ENCODE data around the gene DOCK10.

Gene DOCK10

DNA sequence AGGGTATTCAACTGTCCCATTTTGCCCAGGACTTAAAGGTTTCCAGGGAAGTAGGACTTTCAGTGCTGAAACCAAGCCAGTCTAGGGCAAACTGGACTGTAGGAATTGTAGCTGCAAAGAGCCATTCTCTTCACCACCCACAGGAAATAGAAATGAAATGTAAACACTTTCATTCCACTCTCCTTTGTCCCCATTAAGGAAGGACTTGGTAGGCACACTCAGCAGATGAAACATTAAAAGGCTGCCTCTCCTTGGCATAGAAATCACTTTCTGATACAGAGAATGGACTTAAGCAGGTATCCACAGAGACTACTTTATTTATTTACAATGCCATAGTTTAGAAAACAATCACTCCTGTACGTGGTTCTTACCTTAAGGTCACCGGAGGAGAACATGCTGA, 223.2 kb downstream of the DOCK10 start:
- no peak for DNase-seq (ENCODE audit: low read depth)
- H3K9ac ChIP-seq (ENCODE audit: low read length), result no peak overlapping the region
- no peaks in the 10 kb centered on the region for H3K27me3 ChIP-seq (replicated peaks; ENCODE audit: control insufficient read depth, insufficient read depth, low read length)
- peaks cover 25% of the 10 kb centered on the region for H3K4me1 ChIP-seq (ENCODE audit: control insufficient read depth, insufficient read depth, low read length)
- H3K9me3 ChIP-seq (ENCODE audit: control insufficient read depth, low read length), result no peaks in the 10 kb centered on the region
- peaks cover 9% of the 10 kb centered on the region for H3K36me3 ChIP-seq (ENCODE audit: control insufficient read depth, insufficient read depth, low read length, severe bottlenecking)
- H3K4me3 ChIP-seq (ENCODE audit: low read length), result no peak overlapping the region

DNA sequence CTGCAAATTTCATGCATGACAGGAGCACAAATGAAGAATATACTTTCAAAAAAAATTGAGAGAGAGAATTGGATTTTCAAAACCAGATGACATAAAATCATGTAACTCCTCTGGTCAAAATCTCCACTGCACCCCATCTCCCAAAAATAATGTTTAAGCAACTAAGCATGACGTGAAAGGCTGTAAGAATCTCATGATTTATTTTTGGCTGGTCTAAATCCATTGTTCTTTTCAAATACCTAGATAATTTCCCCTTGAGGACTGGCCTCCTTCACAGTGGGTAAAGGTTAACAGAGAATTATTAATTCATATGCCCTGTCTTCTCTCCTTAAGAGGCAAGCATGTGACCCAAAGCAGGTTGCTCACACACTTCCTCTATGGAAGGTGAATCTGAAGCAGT, 224.6 kb downstream of the DOCK10 start:
- peaks cover 25% of the 10 kb centered on the region for H3K4me1 ChIP-seq (ENCODE audit: control insufficient read depth, insufficient read depth, low read length)
- H3K4me3 ChIP-seq (ENCODE audit: low read length), result no peak overlapping the region
- no peak for DNase-seq (ENCODE audit: low read depth)
- no peaks in the 10 kb centered on the region for H3K27me3 ChIP-seq (replicated peaks; ENCODE audit: control insufficient read depth, insufficient read depth, low read length)
- peaks cover 9% of the 10 kb centered on the region for H3K36me3 ChIP-seq (ENCODE audit: control insufficient read depth, insufficient read depth, low read length, severe bottlenecking)
- H3K9me3 ChIP-seq (ENCODE audit: control insufficient read depth, low read length), result no peaks in the 10 kb centered on the region
- H3K9ac ChIP-seq (ENCODE audit: low read length), result no peak overlapping the region

DNA sequence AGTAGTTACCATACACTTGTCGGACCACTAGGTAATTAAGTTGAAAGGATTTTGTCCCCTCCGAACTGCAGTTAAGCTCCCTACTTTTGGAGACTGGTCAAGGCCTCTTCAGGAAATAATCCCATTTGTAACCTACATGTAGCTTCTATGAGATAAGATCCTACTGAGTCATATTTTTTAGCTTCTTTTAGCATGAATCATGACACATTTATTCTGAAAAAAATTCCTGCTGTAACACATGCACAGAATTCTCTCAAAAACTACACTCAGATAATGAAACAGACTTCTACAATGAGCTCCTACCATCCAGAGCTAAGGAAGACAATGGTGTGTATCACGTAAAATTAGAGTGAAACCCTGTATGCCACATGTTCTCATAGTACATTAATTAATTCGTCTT, 225.5 kb downstream of the DOCK10 start:
- H3K4me1 ChIP-seq (ENCODE audit: control insufficient read depth, insufficient read depth, low read length), result peaks cover 25% of the 10 kb centered on the region
- H3K27me3 ChIP-seq (replicated peaks; ENCODE audit: control insufficient read depth, insufficient read depth, low read length), result no peaks in the 10 kb centered on the region
- H3K9ac ChIP-seq (ENCODE audit: low read length), result no peak overlapping the region
- H3K4me3 ChIP-seq (ENCODE audit: low read length), result peak overlapping the region; percentile 27
- peaks cover 9% of the 10 kb centered on the region for H3K36me3 ChIP-seq (ENCODE audit: control insufficient read depth, insufficient read depth, low read length, severe bottlenecking)
- no peaks in the 10 kb centered on the region for H3K9me3 ChIP-seq (ENCODE audit: control insufficient read depth, low read length)
- DNase-seq (ENCODE audit: low read depth), result peak; percentile 80

DNA sequence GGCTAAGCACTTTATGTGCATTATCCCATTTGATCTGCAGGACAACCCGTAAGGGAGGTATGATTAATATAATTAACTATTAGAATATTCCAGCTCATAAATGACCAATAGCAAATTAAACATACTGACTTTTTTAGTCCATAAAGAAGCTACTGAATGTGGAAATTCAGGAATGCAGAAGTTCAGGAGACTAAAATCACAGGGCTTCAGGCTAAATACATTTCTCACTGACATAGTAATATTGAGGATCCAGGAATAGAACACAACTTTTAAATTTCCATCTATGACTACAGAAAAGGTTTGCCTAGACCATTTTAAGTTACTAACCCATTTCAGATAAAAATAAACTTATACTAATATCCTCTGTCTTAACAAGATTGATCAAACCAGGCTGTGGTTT, 228.7 kb downstream of the DOCK10 start:
- DNase-seq (ENCODE audit: low read depth), result no peak
- H3K9ac ChIP-seq (ENCODE audit: low read length), result no peak overlapping the region
- H3K36me3 ChIP-seq (ENCODE audit: control insufficient read depth, insufficient read depth, low read length, severe bottlenecking), result peaks cover 9% of the 10 kb centered on the region
- H3K4me3 ChIP-seq (ENCODE audit: low read length), result no peak overlapping the region
- H3K4me1 ChIP-seq (ENCODE audit: control insufficient read depth, insufficient read depth, low read length), result peaks cover 21% of the 10 kb centered on the region
- H3K9me3 ChIP-seq (ENCODE audit: control insufficient read depth, low read length), result no peaks in the 10 kb centered on the region
- H3K27me3 ChIP-seq (replicated peaks; ENCODE audit: control insufficient read depth, insufficient read depth, low read length), result no peaks in the 10 kb centered on the region

DNA sequence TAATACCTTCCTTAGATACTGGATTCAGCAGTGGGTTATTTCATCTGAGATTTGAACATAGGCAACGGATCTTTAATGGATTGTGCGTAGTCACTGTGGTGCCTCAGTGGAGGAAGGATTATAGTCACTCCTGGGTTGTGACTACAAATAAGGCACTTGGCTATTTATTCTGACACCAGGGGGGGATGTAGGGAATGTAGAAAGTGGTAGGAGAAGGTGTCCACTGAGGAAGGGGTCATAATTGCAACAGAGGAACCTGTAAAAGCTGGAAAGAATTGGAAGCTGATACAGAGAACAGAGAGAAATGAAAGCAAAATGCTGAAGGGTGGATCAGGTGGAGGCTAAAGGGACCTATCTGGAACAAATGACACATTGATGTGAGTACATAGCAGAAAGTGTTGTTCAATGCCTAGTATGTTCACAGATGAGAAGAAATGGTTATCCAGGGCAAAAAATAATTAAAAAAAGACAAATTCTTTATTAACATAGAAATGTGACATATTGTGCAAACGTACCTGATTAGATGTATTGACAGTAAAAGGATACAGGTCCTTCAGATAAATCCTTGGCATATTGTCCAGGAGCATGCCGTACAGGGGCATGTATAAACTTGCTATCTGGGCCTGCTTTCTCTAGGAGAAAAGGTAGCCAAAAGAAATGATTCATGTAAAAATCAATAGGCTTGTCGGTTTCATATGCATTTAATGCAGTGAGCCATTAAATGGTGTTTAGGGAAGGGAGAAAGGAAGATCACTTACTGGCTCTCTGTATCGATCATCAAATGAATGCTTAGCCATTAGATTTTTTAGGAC, 234.9 kb downstream of the DOCK10 start:
- Histone ChIP-seq H3K36me3 (ENCODE audit: control insufficient read depth, insufficient read depth, low read length, severe bottlenecking) (peaks cover 9% of the 10 kb centered on the region), H3K4me3 (ENCODE audit: low read length) (no peak overlapping the region), H3K9me3 (ENCODE audit: control insufficient read depth, low read length) (no peaks in the 10 kb centered on the region), H3K9ac (ENCODE audit: low read length) (no peak overlapping the region), H3K27me3 (replicated peaks; ENCODE audit: control insufficient read depth, insufficient read depth, low read length) (no peaks in the 10 kb centered on the region), H3K4me1 (ENCODE audit: control insufficient read depth, insufficient read depth, low read length) (peaks cover 13% of the 10 kb centered on the region)
- DNase-seq (ENCODE audit: low read depth), result no peak

DNA sequence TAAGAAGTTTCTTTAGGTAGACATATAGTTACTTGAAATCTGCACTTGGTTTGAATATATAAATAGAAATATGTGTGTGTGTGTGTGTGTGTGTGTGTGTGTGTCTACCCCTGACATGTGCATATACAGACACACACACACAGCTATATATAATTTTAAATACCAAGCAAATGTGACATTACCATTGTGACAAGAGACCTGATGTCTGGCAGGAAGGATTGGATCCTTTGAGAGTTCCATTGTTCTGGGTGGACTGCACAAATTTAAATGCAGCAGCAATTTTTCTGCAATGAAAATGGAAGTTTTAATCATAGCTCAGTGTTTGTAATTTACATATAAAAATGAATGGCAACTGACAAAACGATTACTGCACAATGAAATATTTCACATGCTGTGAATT, 238.3 kb downstream of the DOCK10 start:
- H3K4me1 ChIP-seq (ENCODE audit: control insufficient read depth, insufficient read depth, low read length), result peaks cover 19% of the 10 kb centered on the region
- no peaks in the 10 kb centered on the region for H3K9me3 ChIP-seq (ENCODE audit: control insufficient read depth, low read length)
- H3K9ac ChIP-seq (ENCODE audit: low read length), result no peak overlapping the region
- peaks cover 16% of the 10 kb centered on the region for H3K36me3 ChIP-seq (ENCODE audit: control insufficient read depth, insufficient read depth, low read length, severe bottlenecking)
- DNase-seq (ENCODE audit: low read depth), result no peak
- H3K4me3 ChIP-seq (ENCODE audit: low read length), result no peak overlapping the region
- H3K27me3 ChIP-seq (replicated peaks; ENCODE audit: control insufficient read depth, insufficient read depth, low read length), result no peaks in the 10 kb centered on the region

DNA sequence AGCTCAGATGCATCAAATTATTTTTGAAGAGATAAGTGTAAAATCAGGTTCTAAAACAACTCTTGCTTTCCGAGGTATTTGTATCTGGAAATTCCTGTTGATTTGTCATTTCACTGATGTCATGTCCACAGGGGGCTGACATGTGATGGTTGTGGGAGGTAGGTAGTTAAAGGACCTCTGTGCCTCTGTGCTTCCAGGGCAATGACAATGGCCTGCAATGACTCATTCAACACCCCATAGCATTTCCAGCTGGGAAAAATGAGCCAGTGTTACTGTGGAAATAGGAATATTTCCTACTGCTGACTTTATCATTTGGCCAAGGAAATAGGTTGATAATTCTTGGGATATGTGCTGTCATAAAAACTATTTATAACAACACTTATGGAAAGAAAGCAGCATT, 239.9 kb downstream of the DOCK10 start:
- Histone ChIP-seq H3K9me3 (ENCODE audit: control insufficient read depth, low read length) (no peaks in the 10 kb centered on the region), H3K9ac (ENCODE audit: low read length) (no peak overlapping the region), H3K4me3 (ENCODE audit: low read length) (no peak overlapping the region), H3K27me3 (replicated peaks; ENCODE audit: control insufficient read depth, insufficient read depth, low read length) (no peaks in the 10 kb centered on the region), H3K36me3 (ENCODE audit: control insufficient read depth, insufficient read depth, low read length, severe bottlenecking) (peaks cover 17% of the 10 kb centered on the region), H3K4me1 (ENCODE audit: control insufficient read depth, insufficient read depth, low read length) (peaks cover 19% of the 10 kb centered on the region)
- no peak for DNase-seq (ENCODE audit: low read depth)

DNA sequence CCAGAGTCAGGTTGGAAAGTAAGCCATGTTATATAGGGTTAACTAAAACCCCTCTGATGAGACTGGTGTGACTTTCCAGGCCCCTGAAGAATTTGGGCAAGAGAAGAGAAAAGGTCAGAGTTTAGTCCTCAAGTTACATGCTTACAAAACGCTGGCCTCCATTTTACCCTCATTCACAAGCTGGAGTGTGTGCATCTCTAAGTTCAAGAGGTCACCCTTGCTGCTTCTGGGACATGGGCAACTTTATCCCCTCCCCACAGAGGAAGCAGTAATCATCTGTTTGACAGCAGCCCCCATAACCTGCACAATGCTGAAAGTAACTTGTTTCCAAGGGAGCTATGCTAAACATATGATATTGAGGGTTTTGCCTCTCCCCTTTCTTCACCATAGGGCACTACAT, 240.9 kb downstream of the DOCK10 start:
- peaks cover 20% of the 10 kb centered on the region for H3K36me3 ChIP-seq (ENCODE audit: control insufficient read depth, insufficient read depth, low read length, severe bottlenecking)
- H3K27me3 ChIP-seq (replicated peaks; ENCODE audit: control insufficient read depth, insufficient read depth, low read length), result no peaks in the 10 kb centered on the region
- H3K4me1 ChIP-seq (ENCODE audit: control insufficient read depth, insufficient read depth, low read length), result peaks cover 19% of the 10 kb centered on the region
- no peak for DNase-seq (ENCODE audit: low read depth)
- no peak overlapping the region for H3K4me3 ChIP-seq (ENCODE audit: low read length)
- no peaks in the 10 kb centered on the region for H3K9me3 ChIP-seq (ENCODE audit: control insufficient read depth, low read length)
- no peak overlapping the region for H3K9ac ChIP-seq (ENCODE audit: low read length)

DNA sequence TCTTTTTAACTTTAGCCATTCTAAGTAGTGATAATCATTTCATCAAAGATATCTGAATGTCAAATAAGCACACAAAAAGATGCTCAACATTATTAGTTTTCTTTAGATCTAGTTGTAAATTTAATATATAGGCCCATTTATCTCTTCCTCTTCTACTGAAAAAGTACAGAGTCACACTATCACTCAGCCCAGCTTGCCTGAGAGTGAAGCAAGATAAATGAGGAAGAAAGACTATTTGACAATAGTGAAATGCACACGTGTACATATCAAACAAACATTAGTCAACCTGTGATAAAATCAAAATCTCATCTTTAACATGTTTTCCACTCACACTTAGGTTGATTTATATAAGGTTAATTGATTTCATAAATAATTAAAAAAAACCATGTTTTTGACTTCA, 242.6 kb downstream of the DOCK10 start:
- no peaks in the 10 kb centered on the region for H3K9me3 ChIP-seq (ENCODE audit: control insufficient read depth, low read length)
- peaks cover 20% of the 10 kb centered on the region for H3K36me3 ChIP-seq (ENCODE audit: control insufficient read depth, insufficient read depth, low read length, severe bottlenecking)
- no peaks in the 10 kb centered on the region for H3K27me3 ChIP-seq (replicated peaks; ENCODE audit: control insufficient read depth, insufficient read depth, low read length)
- H3K4me3 ChIP-seq (ENCODE audit: low read length), result no peak overlapping the region
- no peak for DNase-seq (ENCODE audit: low read depth)
- H3K9ac ChIP-seq (ENCODE audit: low read length), result no peak overlapping the region
- peaks cover 19% of the 10 kb centered on the region for H3K4me1 ChIP-seq (ENCODE audit: control insufficient read depth, insufficient read depth, low read length)

DNA sequence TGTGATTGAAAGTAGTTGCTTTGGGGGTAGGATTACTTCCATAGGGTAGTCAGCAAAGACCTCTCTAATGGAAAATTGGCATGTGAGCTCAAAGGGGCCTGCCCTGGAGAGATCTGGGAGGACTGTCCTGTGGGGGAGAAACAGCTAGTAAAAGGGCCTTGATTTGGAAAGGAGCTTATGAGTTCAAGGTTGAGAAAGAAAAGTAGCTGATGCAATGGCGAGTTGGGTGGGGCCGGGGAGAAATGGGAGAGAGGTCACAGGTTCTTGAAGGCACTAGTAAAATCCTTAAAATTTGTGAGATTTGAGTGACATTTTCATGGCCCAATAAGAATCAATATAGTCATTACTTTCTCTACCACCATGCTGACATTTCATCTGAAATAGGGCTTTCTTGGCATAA, 244.1 kb downstream of the DOCK10 start:
- Histone ChIP-seq H3K4me1 (ENCODE audit: control insufficient read depth, insufficient read depth, low read length) (peaks cover 31% of the 10 kb centered on the region), H3K4me3 (ENCODE audit: low read length) (no peak overlapping the region), H3K9ac (ENCODE audit: low read length) (no peak overlapping the region), H3K27me3 (replicated peaks; ENCODE audit: control insufficient read depth, insufficient read depth, low read length) (no peaks in the 10 kb centered on the region), H3K36me3 (ENCODE audit: control insufficient read depth, insufficient read depth, low read length, severe bottlenecking) (peaks cover 16% of the 10 kb centered on the region), H3K9me3 (ENCODE audit: control insufficient read depth, low read length) (no peaks in the 10 kb centered on the region)
- no peak for DNase-seq (ENCODE audit: low read depth)

DNA sequence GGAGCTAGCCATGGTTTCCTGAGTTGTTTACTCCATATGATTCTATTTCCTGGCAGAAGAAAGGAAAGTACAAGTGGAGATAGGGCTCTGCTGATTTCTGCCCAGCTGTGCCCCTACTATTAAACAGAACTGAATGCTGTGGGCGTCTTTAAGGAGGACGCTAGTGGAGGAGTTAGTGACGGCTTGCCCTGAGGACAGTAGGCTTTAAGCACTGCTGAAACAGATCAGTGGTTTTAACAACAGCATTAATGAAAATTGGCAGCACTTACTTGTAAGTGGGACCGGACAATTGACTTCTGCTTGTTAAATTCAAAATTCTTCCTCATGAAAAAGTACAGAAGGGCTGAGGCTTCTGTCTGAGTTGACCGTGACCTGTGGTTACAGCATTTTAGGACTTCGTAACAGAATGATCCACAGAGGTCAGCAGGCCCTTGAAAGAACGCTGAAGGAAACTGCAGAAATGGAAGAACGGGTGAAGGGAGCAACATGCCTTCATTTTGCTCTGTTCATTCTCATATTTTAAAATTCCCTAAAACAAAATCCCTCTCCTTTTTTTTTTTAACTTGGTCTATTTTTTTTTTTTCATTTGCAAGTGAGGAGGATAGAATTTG, 245.5 kb downstream of the DOCK10 start:
- no peaks in the 10 kb centered on the region for H3K27me3 ChIP-seq (replicated peaks; ENCODE audit: control insufficient read depth, insufficient read depth, low read length)
- H3K9ac ChIP-seq (ENCODE audit: low read length), result no peak overlapping the region
- no peak for DNase-seq (ENCODE audit: low read depth)
- H3K9me3 ChIP-seq (ENCODE audit: control insufficient read depth, low read length), result no peaks in the 10 kb centered on the region
- H3K4me3 ChIP-seq (ENCODE audit: low read length), result no peak overlapping the region
- H3K4me1 ChIP-seq (ENCODE audit: control insufficient read depth, insufficient read depth, low read length), result peaks cover 19% of the 10 kb centered on the region
- peaks cover 20% of the 10 kb centered on the region for H3K36me3 ChIP-seq (ENCODE audit: control insufficient read depth, insufficient read depth, low read length, severe bottlenecking)

All from adipocyte (in vitro differentiated cells).